OCI-LY1 (cell line): ENCODE results near the gene GLYATL1.

Experiments used
- H2AFZ ChIP-seq: fragments of 200-600 bp; sonication (generic), shearing (Covaris generic); 2 replicates; pipeline ENCODE4 v1.6.0; 2014; ENCODE audit warnings: antibody characterized with exemption, mild to moderate bottlenecking, low read length
- H3F3A ChIP-seq: fragments of 200-600 bp; sonication (generic), shearing (Covaris generic); 2 replicates; pipeline ENCODE4 v1.6.0; 2014; ENCODE audit warnings: mild to moderate bottlenecking, antibody characterized with exemption, low read length, moderate library complexity; ENCODE audit not compliant: insufficient read depth
- H3K27ac ChIP-seq: fragments of 200-600 bp; sonication (generic); 2 replicates; pipeline ENCODE4 v1.5.1; 2014; ENCODE audit warnings: low read length, mixed run types, mild to moderate bottlenecking, low read depth; ENCODE audit not compliant: poor library complexity, severe bottlenecking
- H3K27me3 ChIP-seq: fragments of 200-600 bp; sonication (generic); 2 replicates; pipeline ENCODE4 v1.6.0; 2014; ENCODE audit warnings: antibody characterized with exemption, mild to moderate bottlenecking, low read length, moderate library complexity; ENCODE audit not compliant: insufficient read depth
- H3K36me3 ChIP-seq: fragments of 200-600 bp; sonication (generic); 2 replicates; pipeline ENCODE4 v1.6.1; 2014; ENCODE audit warnings: mild to moderate bottlenecking, antibody characterized with exemption, low read length, moderate library complexity, mixed read lengths; ENCODE audit not compliant: insufficient read depth
- H3K4me1 ChIP-seq: fragments of 200-600 bp; sonication (generic); 2 replicates; pipeline ENCODE4 v1.5.1; 2014; ENCODE audit warnings: mild to moderate bottlenecking, low read length, moderate library complexity; ENCODE audit not compliant: insufficient read depth, severe bottlenecking
- H3K4me2 ChIP-seq: fragments of 200-600 bp; sonication (generic), shearing (Covaris generic); 2 replicates; pipeline ENCODE4 v1.6.1; 2014; ENCODE audit warnings: low read length
- H3K4me3 ChIP-seq: fragments of 200-600 bp; sonication (generic); 2 replicates; pipeline ENCODE4 v1.5.1; 2014; ENCODE audit warnings: low read length, low read depth, mild to moderate bottlenecking, mixed read lengths; ENCODE audit not compliant: poor library complexity, severe bottlenecking
- H3K79me2 ChIP-seq: fragments of 200-600 bp; shearing (Covaris generic); 2 replicates; pipeline ENCODE4 v1.6.1; 2016; ENCODE audit warnings: mixed run types, low read length, mixed read lengths; ENCODE audit not compliant: insufficient read depth
- H3K9ac ChIP-seq: fragments of 200-600 bp; sonication (generic), shearing (Covaris generic); 2 replicates; pipeline ENCODE4 v1.6.1; 2014; ENCODE audit warnings: mild to moderate bottlenecking, low read length, mixed read lengths
- H3K9me2 ChIP-seq: fragments of 200-600 bp; sonication (generic), shearing (Covaris generic); 2 replicates; pipeline ENCODE4 v1.6.1; 2014; ENCODE audit warnings: low read depth, mild to moderate bottlenecking, low read length, mixed read lengths
- H3K9me3 ChIP-seq: fragments of 200-600 bp; shearing (Covaris generic); 2 replicates; pipeline ENCODE4 v1.6.1; 2014; ENCODE audit warnings: low read length, mixed read lengths
- H4K20me1 ChIP-seq: fragments of 200-600 bp; sonication (generic), shearing (Covaris generic); 2 replicates; pipeline ENCODE4 v1.6.0; 2016; ENCODE audit warnings: mild to moderate bottlenecking, low read length; ENCODE audit not compliant: insufficient read depth
- EZH2 ChIP-seq: fragments of 200-600 bp; sonication (generic), shearing (Covaris generic); IDR thresholded peaks from 2 replicates; pipeline ENCODE4 v1.8.0; 2017; ENCODE audit warnings: borderline replicate concordance, mixed run types, mild to moderate bottlenecking, antibody characterized with exemption, low read length, moderate library complexity, mixed read lengths
- TF ChIP-seq, protein P1 (sequence below): fragments of 200-600 bp; sonication (generic), shearing (Covaris generic); IDR thresholded peaks from 2 replicates; pipeline ENCODE4 v1.5.1; 2017; ENCODE audit warnings: mild to moderate bottlenecking, antibody characterized with exemption, low read length, moderate library complexity, mixed read lengths

GLYATL1 gene

DNA sequence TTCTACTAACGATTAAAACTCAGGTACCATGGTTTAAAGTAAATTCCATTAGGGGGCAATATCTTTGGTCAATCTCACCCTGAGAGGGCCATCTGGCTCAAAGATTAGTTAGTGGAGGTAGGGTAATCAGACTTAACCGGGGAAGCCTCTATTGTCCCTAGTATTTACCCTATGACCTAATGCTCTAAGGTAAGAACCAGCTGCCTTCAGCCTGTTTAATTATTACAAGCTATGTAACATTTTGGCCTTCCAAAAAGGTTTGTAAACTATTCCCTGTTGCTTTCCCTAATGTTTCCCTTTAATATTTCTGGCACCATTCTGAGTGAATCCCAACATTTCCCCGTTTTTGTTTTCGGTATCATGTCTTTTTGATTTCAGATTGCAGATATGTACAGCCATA lies 15.1 kb upstream of the GLYATL1 start:
- no peak for TF ChIP-seq EZH2
- TF ChIP-seq, protein P1, sequence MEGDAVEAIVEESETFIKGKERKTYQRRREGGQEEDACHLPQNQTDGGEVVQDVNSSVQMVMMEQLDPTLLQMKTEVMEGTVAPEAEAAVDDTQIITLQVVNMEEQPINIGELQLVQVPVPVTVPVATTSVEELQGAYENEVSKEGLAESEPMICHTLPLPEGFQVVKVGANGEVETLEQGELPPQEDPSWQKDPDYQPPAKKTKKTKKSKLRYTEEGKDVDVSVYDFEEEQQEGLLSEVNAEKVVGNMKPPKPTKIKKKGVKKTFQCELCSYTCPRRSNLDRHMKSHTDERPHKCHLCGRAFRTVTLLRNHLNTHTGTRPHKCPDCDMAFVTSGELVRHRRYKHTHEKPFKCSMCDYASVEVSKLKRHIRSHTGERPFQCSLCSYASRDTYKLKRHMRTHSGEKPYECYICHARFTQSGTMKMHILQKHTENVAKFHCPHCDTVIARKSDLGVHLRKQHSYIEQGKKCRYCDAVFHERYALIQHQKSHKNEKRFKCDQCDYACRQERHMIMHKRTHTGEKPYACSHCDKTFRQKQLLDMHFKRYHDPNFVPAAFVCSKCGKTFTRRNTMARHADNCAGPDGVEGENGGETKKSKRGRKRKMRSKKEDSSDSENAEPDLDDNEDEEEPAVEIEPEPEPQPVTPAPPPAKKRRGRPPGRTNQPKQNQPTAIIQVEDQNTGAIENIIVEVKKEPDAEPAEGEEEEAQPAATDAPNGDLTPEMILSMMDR = no peak
- no peak overlapping the region for H3K27ac ChIP-seq
- H3K9me2 ChIP-seq = no peaks in the 10 kb centered on the region
- H3K27me3 ChIP-seq = no peaks in the 10 kb centered on the region
- no peaks in the 10 kb centered on the region for H3K9me3 ChIP-seq
- H2AFZ ChIP-seq = no peak overlapping the region
- H3K36me3 ChIP-seq = no peaks in the 10 kb centered on the region
- no peak overlapping the region for H3K4me2 ChIP-seq
- H4K20me1 ChIP-seq = no peaks in the 10 kb centered on the region
- H3K4me1 ChIP-seq = peaks cover 22% of the 10 kb centered on the region
- no peaks in the 10 kb centered on the region for H3F3A ChIP-seq
- H3K4me3 ChIP-seq = no peak overlapping the region
- no peaks in the 10 kb centered on the region for H3K79me2 ChIP-seq
- no peak overlapping the region for H3K9ac ChIP-seq

DNA sequence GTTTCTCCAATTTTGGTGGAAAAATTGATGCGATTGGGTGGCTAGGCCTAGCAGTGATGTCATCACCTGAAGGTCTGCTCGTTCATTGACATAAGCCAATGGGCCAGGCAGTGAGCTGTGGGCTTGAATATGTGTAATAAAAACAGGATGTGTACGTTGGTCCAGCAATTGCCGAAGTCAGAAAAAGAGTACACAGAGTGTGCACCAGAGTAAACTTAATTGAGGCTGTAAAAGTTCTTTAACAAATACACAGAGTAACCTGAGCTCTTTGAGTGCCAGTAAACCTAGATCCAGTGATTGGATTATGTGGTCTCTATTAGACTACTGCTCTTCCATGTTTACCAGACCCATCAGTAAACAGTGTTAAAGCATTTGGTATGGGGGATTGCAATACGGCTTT lies 13.0 kb upstream of the GLYATL1 start:
- no peaks in the 10 kb centered on the region for H3K36me3 ChIP-seq
- H3K9me2 ChIP-seq = no peaks in the 10 kb centered on the region
- H3F3A ChIP-seq = no peaks in the 10 kb centered on the region
- no peak overlapping the region for H3K4me2 ChIP-seq
- H4K20me1 ChIP-seq = no peaks in the 10 kb centered on the region
- no peak overlapping the region for H3K27ac ChIP-seq
- H3K9ac ChIP-seq = no peak overlapping the region
- no peaks in the 10 kb centered on the region for H3K9me3 ChIP-seq
- no peak overlapping the region for H3K4me3 ChIP-seq
- TF ChIP-seq, protein P1 = no peak
- TF ChIP-seq EZH2 = no peak
- H3K79me2 ChIP-seq = no peaks in the 10 kb centered on the region
- no peaks in the 10 kb centered on the region for H3K27me3 ChIP-seq
- H3K4me1 ChIP-seq = peaks cover 22% of the 10 kb centered on the region
- H2AFZ ChIP-seq = no peak overlapping the region

DNA sequence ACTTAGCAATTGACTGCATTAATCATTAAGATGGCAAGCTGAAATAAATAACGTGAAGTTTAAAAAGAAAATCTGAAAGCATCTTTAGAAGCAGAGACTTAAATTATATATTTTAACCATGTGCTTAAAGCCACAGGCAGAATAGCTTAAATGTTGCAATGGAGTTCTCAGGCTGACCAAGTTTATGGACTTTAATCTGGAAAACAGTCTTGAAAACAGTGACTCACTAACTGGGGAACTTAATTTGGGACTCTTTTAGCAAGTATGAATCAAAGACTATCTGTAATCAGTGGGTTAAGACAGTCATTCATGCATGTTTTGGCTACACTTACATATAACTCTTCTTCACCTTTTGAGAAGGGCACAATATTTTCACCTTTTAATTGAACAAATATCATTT lies 12.6 kb upstream of the GLYATL1 start:
- no peaks in the 10 kb centered on the region for H3K9me2 ChIP-seq
- no peak overlapping the region for H3K9ac ChIP-seq
- no peak overlapping the region for H3K4me2 ChIP-seq
- H3F3A ChIP-seq = no peaks in the 10 kb centered on the region
- no peaks in the 10 kb centered on the region for H3K79me2 ChIP-seq
- no peak overlapping the region for H2AFZ ChIP-seq
- no peak overlapping the region for H3K27ac ChIP-seq
- no peaks in the 10 kb centered on the region for H3K27me3 ChIP-seq
- H3K4me1 ChIP-seq = peaks cover 22% of the 10 kb centered on the region
- H3K9me3 ChIP-seq = no peaks in the 10 kb centered on the region
- no peak for TF ChIP-seq EZH2
- TF ChIP-seq, protein P1 = no peak
- H4K20me1 ChIP-seq = no peaks in the 10 kb centered on the region
- H3K4me3 ChIP-seq = no peak overlapping the region
- H3K36me3 ChIP-seq = no peaks in the 10 kb centered on the region
